GM18909 (cell line): ENCODE measurements around the gene KIF6.

Experiments used
- ATAC-seq: cut with Tn5 transposase; IDR thresholded peaks from one replicate; pipeline ENCODE4 v1.9.1; 2021; ENCODE audit warnings: mild to moderate bottlenecking; ENCODE audit not compliant: unreplicated experiment, poor library complexity

Gene KIF6

GRCh38 chr6:39280247-39280731 is 444.9 kb downstream of the KIF6 start:
- no peak for ATAC-seq
